CD4-positive, alpha-beta T cell treated with Interleukin-17A for 1 hour (primary cell): ENCODE data around the gene KCTD6.

ENCODE experiments used
- DNase-seq: peaks from one replicate; pipeline ENCODE4 v3.0.0-alpha.2; 2020

The KCTD6 gene

DNA sequence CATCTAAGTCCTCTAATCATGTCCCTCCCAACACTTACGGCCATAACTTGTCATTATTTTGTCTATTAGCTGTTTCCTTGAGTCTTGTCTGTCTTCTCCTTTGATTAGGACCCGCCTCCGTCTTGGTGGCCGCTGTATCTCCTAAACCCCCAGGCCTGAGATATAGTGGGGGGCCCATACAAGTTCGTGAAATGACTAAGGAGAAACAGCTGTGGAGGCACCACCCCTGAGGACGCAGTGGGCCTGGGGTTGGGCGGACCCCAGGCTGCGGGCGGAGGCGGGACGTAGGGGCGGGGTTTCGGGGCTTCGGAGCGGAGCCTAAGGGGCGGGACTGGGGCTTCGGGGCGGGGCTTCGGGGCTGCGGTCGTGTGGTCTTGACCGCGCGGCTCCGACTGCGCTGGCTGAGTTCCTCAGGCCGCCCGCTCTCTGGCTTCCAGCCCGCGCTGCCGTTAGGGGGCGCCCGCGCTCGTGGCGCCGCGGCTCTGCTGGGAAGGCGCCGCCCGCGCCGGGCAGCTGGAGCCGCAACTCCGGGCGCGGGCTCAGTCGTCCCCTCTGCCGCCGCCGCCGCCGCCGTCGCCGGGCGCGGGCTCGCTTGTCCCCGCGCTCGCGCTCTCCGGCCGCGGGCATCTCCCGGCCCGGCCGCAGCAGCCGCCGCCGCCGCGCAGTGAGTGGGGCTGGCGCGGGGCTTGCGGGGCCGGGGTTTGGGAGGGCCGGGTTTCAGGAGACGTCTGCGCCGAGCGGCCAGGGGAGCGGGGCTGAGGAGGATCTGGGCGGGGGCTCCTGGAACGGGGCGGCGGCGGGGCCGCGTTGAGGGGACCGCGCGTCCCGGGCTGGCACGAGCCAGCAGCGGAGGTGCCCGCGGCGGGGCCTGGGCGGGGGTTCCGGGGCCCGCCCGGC lies at the start of gene KCTD6:
KCTD6 (plus strand) TSS at position 591 of the 897 bp plus-strand sequence. CDS start 6,660 bp downstream, outside the sequence.
- peak; percentile 92 for DNase-seq

DNA sequence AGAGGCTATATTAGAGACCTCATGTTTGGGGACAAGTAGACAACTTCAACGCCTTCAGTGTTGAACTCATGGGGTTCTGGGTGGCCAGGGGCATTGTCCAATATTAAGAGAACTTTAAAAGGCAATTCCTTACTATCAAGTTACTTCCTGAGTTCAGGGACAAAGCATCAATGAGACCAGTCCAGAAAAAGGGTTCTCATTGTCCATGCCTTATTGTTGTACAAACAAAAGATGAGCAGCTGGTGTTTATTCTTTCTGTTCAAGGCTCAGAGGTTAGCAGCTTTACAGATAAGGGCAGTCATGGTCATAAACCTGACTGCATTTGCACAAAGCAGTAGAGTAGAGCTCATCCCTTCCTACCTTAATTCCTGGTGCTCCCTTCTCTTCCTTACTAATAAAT lies 39.7 kb upstream of the KCTD6 start:
- DNase-seq = no peak

DNA sequence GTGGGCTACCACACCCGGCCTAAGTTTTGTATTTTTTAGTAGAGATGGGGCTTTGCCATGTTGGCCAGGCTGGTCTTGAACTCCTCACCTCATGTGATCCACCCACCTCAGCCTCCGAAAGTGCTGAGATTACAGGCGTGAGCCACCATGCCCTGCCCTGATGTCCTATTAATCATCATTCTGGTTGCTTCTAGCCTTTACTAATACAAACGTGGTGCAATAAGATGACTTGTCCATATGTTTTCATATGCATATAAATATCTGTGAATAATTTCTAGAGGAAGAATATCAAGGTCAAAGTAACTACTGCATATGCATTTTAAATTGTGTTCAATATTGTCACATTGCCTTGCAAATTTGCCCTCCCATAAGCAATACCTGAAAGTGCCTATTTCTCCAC lies 32.7 kb upstream of the KCTD6 start:
- DNase-seq = no peak

DNA sequence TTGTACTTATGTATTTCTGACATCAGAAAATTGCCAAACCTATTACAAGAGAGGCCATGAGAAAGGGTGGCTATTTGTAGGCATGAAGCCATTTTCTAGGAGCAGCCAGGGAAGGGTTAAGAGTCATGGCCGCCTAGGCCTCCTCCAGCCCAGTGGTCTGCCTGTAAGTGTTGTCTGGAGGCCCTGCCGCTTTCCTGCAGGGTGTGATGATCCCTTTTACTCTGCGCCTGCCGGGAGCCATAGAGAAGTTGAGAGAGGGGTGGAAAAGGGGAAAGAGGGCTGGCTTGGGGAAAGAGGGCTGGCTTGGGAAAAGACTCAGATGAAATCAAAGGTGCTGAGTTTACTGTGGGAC lies 29.1 kb upstream of the KCTD6 start:
- no peak for DNase-seq

DNA sequence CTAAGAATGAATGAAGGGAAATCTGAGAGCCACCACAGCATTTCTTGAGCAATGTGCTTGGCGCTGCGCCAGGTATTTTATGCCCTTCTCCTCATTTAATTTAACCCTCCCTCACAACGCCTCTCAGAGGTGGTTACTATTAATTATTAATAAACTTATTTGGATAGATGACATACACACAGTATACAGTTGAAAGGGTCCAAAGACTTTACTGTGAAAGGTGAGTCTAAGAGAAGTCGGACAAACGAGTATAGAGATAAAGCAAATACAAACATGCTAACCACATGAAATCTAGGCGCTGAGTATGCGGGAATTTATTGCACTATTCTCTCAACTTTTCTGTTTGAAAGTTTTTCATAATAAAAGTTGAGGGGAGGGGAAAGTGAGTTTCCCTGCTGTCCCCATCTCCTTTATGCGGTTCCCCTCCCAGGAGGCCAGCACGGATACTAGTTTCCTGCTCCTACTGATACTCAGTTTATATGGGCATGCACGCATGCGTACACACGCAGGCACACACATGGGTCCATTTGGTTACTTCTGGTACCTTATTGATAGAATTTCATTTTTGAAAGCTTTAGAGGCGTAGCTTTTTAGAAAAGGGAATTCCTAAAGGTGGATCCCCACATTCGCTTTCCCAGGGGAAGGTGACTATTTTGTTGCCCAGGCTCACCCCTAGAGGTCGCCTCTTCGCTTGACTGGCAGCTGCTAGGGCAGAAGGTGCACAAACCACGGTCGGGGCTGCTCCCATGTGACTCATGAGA lies 28.5 kb upstream of the KCTD6 start:
- peak; percentile 74 for DNase-seq

DNA sequence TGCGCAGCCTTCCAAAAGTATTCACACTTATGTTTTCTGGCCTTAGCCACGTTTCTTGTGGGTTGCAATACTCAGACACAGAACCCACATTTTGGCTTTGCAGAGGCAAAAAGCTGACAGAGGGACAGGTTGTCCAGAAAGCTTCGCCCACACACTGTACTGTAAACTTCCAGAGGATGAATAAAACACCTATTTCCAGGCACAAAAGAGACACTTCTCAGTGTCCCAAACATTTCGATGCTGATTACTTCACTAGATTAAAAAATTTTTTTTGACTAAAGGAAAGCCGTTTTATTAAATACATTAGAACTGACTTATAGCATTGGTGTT lies 28.0 kb upstream of the KCTD6 start:
- no peak for DNase-seq

DNA sequence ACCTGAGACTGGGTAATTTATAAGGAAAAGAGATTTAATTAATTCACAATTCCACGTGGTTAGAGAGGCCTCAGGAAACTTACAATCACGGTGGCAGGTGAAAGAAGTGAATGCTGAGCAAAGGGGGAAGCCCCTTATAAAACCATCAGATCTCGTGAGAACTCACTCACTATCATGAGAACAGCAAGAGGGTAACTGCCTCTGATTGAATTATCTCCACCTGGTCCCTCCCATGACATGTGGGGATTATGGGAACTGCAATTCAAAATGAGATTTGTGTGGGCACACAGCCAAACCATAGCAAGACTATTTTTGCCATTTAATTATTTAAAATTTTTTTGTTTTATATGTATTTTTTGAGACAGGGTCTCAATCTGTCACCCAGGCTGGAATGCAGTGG lies 27.0 kb upstream of the KCTD6 start:
- DNase-seq = no peak

DNA sequence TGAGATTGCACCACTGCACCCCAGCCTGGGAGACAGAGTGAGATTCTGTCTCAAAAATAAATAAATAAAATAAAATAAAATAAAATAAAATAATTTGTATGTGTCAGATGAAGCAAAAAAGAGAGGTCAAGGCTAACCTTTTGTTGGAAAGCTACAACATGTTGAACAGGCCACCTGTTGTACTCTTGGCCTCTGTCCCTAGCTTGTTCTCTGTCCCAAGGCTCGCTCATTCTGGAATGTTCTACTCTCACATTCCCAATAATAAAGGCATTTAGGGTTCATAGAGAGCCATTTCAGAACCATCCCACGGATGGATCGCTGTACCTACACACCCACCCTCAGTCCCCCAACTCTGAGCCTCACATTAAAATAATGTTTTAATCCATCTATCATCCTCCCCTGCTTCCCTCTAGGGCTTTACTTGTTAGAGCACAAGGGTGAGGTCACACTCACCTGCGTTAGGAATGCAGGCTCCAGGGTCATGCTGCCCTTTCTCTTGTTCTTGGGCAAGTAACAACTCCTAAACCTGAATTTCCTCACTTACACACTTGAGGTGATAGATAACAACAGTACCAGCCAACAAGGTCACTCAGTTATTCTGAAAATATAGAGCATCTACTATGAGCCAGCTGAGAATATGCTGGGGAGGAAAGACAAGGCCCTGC lies 24.9 kb upstream of the KCTD6 start:
- no peak for DNase-seq

DNA sequence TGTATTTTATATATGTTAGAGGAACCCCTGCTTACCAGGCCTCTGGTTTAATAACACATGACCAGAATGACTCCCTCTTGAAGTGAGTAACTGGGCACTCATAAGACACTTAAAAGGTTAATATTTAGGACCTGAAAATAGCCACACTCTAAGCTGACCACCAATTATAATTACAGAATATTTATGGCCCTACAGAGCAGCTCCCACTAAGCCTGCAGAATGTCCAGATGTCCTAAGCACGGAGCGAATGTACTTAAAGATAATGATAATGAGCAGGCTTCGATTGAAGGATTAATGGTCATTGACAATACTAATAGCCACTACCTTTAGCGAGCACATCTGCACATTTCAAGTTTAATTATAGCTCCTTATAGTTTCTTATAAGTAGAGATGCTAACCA lies 22.8 kb upstream of the KCTD6 start:
- no peak for DNase-seq

DNA sequence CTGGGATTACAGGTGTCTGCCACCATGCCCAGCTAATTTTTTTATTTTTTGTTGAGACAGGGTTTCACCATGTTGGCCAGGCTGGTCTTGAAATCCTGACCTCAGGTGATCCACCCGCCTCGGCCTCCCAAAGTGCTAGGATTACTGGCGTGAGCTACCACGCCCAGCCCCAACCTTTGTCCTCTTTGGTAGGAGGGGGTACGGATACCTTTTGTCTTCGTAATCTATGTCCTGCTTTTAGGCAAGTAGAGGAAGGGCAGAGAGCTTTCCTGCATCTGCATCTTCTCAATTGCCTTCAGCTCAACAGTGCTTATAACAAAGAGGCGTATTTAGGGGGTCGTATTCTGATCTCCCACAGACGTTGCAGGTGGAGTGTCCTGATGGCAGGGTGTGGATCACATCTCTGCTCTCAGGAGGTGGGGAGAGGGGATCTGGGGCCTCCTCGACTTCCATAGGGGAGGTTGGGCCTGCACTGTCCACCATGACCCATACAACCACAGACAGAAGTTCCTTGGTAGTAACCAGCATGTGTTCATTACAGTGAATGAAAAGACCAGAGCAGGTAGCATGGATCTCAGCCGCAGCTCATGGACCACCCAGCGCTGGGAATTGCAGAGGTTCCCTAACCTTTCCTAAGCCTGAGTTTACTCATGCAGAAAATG lies 21.4 kb upstream of the KCTD6 start:
- no peak for DNase-seq

DNA sequence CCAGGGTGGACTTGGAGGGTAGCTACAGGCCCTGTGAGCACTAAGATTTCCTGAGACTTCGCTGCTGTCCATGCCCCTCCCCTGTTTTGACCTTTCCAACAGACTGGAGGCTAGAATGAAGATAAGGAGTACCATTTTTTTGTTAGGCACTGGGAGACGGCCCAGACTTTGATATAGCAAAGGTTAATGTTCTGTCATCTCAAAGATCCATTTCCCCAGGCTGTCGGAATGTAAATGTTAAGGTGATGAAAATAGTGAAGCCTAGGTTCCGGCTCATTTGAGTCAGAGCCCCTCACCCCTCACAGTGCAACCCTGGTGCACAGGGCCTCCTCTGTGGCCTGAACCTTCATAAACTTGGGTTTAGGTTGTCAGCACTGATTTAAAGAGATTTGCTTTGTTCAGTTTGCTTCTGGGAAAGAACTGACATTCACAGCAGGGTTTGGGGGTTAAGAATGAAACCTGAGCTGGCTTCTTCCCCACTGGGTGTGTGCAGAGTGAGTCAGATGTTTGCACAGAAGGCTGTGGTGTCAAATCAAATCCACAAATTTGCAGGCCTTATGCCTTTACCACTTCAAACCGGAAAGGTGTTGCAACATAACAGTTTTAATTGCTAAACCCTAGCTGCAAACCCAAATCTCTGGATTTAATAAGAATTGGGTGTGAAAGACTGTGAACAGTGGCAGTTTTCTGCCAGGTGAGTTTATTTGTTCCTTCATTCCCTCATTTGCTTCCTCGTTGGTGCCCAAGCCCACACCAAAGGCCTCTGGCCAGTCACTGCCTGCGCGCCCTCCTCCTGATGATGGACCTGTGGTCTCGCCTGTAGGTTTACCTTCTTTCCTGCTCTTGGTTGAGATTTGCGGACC lies 20.6 kb upstream of the KCTD6 start:
- peak; percentile 46 for DNase-seq

DNA sequence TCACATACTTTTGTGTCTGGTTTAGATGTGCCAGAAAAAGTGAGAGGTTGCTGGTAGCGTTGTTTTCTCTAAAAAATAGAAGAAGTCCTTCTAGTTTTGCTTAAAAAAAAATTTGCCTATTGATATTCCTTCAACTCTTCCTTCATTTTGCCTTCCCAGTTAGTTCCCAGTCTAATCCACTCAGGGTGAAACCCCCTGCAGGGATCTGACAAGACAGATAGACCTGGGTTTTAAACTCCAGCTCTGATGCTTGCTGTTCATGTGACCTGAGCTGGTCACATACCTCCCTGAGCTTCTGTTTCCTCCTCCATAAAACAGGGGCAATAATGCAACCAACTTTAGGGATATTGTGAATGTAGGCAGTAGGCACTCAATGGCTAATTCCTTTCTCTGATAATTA lies 18.6 kb upstream of the KCTD6 start:
- no peak for DNase-seq

DNA sequence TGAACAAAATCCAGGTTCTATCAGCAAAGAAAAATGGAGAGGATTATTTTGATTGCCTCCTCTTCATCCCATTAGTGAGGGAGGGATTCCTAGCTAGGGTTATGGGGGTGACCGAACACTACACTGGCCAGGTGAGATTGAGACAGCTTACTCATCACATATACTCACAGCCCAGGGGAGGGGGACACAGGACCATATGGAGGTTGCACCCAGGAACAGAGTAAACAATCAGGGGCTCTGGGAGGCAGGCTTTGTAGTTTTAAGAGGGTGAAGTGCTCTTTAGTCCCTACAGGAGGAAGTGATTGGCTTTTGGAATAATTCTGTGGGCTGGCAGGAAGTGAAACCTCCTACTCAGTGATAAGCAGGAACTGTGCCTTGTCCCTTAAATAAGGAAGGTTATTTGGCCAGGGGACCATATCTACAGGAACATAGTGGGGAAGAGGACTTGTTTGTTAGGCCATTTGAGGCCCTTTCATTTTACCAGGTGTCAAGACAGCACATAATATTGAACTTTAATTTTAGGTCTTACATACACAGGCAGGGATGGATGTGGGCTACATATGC lies 17.5 kb upstream of the KCTD6 start:
- no peak for DNase-seq

DNA sequence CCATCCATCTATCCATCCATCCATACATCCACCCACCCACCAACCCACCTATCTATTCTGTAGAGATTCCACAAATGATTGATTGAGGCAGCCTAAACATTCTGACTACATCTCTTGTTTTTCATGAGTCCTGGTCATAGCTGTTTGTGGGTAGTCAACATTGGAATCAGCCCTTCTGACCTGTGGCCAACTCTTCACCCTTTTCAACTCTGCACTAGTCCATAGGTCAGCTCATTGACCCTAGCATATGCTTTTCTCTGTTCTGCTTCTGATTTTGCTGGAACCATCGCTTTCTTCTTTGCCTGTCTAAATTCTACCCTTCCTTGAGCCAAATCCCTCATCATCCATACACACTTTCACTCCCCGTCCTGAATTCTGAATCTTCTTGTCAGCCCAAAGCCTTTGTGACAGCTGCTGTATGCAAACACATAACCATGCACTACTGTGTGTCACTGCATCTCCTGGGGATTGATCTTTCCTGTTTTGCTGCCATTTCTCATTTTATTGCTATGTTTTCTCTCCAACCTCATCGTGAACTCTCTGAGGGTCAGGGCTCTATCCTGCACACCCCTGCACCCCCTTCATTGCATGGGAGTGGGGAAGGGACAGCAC lies 16.8 kb upstream of the KCTD6 start:
- DNase-seq = no peak

DNA sequence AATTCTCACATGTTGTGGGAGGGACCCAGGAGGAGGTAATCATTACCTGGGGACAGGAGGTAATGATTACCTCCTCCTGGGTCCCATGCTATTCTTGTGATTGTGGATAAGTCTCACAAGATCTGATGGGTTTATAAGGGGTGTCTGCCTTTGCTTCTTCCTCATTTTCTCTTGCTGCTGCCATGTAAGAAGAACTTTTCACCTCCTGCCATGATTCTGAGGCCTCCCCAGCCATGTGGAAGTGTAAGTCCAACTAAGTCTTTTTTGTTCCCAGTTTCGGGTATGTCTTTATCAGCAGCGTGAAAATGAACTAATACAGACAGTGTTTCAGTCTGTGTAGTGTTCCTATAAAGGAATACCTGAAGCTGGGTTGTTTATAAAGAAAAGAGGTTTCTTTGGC lies 13.1 kb upstream of the KCTD6 start:
- no peak for DNase-seq

DNA sequence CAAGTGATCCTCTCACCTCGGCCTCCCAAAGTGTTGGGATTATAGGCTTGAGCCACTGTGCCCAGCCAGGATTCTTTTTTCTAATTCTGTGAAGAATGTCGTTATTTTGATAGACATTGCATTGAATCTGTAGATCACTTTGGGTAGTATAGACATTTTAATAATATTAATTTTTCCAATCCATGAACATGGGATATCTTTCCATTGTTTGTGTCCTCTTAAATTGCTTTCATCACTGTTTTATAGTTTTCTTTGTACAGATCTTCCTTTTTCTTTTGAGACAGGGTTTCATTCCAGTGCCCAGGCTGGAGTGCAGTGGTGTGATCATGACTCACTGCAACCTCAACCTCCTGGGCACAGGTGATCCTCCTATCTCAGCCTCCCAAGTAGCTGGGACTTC lies 11.6 kb upstream of the KCTD6 start:
- no peak for DNase-seq

DNA sequence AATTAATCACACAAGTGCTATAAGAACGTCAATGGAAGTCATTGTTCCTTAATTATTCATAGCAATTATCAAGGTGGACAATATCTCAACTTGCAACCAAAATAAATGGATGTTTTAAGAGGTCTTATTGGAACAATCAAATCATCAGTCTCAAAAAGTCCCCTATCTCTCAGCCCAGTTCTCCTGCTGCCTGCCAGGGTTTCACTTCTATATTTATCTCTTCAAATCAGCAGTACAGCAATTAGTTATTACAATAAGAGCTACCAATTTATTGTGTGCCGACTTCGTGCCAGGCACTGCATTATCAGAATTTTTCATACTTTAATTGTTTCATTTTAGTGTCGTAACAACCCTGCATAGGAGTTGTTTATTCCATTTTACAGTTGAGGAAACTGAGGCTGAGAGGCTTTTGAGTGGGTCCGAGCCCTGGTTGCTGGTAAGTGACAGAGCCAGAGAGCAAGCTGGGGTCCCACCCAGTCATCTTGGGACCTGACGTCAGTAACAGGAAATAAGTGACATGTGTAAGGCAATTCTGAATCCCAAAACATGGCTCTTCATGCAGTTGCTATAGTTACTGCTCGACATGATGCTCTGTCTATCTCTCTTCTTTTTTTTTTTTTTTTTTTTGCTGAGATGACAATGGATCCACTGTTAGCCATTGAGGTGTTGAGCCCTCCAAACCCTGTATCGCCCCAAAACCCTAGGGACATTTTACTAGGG lies 8.8 kb upstream of the KCTD6 start:
- no peak for DNase-seq

DNA sequence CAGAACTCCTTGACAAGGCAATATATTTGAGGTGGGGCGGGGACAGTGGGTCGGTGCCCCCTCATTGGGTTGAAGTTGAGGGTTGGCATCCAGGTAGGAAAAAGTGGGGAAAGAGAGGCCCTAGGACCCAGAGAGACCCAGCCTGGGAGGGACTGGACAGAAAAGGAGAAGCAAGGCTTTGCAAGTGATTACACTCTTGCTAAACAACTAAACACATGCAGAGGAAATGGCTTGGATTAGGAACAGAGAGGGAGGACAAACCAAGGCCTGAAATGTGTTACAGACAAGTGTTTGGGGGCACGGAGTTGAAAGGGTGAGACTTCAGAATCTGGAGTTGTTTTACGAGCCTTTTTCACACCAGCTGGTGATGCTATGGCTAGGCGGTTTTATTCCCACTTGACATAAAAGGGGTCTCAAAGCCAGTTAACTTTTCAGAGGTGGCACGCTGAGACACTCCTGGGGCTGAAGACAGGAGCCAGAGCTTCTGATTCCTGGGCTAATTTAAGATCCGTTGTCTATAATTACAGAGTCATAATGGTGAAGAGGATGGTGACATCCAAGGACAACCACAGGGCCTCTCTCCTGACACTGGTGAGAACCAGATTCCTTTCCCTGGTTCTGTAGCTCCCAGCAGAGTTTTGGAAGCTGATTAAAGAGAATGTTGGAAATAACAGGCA lies 7.7 kb upstream of the KCTD6 start:
- no peak for DNase-seq

DNA sequence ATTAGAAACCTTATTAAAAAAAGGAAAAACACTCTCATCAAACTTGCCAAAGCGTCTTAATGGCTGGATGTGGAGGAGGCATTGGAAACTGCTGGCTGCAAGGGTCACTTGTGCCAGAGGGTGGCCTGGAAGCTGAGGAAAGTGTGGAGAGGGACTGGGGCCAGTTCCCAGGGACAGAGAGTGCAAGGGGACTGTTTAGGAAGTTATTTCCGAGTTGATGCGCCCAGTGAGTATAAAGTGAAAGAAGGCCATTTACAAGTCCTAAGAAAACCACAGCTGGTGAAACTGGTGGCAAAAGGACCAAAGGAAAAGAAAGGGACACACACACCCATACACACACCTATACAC lies 7.2 kb upstream of the KCTD6 start:
- no peak for DNase-seq

DNA sequence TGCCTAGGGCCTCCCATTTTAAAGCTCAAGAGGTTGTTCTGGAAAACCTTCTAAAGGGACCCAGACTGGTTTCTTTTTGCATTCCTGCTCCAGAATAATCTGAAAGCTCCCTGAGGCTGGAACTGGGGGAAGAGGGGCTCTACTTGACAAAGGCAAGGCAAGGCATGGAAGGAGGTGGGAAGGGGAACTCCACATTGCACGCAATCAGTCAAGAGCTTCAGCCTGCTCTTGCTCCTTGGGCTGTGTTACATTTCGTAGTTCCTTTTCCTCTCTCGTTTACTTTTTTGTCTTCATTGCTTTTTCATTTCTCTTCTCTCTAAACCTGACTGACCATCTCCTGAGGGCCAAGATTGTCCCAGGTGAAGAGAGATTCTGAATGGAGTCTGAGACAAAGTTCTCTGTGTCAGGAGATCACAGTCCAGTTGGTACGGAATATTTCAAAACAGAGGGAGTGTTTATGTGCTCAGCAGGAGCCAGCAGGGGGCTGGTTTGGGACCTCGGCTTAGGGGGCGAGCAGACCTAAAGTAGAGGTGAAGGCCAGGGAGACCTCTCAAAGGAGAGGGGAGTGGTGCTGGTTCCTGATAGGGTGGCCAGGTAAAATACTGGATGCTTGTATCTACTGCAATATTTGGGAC lies 6.0 kb upstream of the KCTD6 start:
- DNase-seq = no peak
